ENCODE results near the gene DCLK2.

Gene DCLK2

GRCh38 chr4:150123087-150123486, 44.8 kb downstream of the DCLK2 start:
- no peak for DNase-seq

DNA sequence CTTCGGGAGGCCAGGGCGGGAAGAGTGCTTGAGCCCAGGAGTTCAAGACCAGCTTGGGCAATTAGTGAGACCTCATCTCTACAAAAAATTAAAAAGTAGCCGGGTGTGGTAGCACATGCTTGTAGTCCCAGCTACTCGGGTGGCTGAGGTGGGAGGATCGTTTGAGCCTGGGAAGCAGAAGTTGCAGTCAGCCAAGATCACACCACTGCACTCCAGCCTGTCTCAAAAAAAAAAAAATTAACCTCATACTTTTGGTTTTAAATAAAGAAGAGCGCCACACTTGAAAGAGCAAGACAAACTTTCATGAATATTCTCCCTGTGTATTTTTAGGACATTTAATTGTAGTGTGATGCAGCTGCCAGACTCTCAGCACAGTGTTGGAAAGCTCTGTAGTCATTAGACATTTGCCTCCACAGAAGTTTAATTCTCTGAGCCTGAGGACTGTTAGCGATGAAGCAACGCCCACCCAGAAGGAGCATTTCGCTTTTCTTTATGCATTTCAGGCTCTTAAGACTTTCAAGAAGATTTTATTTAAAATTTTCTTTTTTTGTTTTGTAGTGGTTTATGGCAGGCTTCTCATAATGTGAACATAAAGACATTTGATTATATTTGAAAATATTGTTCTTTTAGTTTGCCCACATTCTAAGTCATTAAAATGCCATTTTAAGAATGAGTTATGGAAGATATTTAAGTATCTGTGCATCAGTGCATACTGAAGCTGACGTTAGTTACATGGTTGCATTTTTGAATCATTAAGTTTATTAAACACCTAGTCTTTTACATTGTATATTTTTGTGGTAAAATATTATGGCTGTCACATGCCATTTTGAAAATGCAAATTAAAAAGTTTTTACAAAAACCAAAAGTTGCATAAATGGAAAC, 45.8 kb downstream of the DCLK2 start:
- DNase-seq: no peak

DNA sequence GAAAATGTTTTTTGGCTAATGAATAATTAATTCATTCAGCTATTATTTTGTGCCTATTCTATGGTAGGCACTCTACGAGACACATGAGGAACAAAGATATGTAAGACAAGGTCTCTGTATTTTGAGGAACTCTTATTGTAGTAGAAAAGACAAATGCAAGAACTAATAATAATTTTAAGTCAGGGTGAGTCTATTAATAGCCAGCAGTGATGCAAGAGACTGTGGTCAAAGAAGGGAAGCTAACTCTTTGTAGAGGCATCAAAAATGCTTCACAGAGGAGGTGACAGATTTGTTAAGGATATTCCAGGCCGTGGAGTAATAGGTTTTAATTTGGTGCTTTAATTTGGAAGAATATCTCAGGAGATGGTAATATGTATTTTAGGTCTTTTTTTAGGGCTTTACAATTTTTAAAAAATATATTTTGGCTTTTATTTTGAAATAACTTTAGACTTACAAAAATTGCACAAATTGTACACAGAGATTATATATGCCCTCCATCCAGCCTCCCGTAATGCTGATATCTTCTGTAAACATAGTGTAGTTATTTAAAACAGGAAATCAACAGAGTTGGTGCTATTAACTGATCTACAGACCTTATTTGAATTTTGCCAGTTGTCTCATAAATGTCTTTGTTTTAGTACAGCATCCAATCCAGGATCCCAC, 48.1 kb downstream of the DCLK2 start:
- DNase-seq: peak; percentile 7

DNA sequence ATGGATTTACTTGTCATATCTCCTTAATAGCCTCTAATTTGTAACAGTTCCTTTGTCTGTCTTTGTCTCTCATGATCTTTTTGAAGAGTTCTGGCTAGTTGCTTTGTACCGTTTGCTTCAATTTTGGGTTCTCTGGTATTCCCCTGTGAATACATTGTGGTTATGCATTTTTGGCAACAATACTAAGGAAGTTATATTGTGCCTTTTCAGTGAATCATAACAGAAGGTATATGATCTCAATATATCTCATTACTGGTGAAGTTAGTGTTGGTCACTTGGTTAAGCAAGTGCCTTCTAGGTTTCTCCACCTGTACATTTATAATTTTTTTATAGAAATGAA, 48.6 kb downstream of the DCLK2 start:
- no peak for DNase-seq

DNA sequence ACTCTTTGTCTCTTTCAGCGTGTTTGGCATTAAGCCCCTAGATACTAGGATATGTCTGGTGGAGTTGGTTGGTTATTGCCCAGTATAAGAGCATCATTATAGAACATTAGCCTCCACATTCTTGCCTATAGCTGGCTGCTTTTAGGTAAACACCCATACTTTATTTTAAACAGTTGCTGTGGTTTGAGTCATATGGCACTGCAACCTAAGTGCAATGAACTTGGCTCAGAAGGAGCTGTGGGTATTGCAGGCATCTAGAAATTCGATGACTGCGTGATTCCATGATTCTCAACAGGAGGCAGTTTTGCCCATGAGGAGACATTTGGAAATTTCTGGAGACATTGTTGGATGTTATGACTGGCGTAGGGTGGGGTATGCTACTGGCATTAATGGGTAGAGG, 49.5 kb downstream of the DCLK2 start:
- DNase-seq: no peak

GRCh38 chr4:150130933-150131332, 52.7 kb downstream of the DCLK2 start:
- no peak for DNase-seq

GRCh38 chr4:150131581-150132228, 53.5 kb downstream of the DCLK2 start:
- DNase-seq: no peak

DNA sequence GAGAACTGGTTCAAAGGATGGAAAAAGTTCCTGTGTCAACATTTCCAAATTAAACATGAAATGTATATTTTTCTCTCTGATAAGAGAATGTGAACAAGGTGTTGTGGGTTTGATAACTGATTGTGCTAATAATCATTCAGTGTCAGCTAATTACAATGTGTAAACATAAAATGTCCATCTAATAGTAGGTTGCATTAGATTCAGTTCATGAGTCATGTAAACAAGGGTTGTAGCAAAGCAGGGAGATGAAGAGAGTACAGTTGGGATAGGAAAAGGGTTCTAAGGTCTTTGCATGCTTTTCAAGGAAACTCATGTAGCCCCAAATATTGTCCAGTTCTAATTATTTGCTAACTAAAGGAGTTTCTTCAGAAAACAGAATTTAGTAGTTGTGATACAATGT, 55.4 kb downstream of the DCLK2 start:
- DNase-seq: no peak

GRCh38 chr4:150135134-150135772, 57.0 kb downstream of the DCLK2 start:
- DNase-seq: no peak

DNA sequence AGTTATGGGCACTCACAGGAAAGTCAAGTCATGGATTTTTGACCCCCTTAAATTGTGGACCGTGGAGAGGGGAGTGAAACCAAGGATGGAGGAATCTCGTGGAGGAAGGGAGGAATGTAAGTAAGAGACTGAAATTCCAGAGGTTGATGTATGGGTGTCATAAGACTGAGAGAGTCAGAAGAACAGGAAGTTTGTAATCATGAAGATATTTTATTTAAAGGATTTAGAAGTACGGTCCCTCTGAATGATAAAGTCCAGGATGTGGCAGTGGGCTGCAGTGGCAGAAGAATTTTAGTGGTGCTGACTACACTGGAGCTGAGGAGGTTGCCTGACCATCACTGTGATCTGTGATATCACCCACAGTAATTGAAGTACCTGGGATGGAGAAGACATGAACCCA, 57.8 kb downstream of the DCLK2 start:
- no peak for DNase-seq

GRCh38 chr4:150136481-150136880, 58.2 kb downstream of the DCLK2 start:
- no peak for DNase-seq

- no peak for DNase-seq
Measured at GRCh38 chr4:150139297-150139865, 61.1 kb downstream of the DCLK2 start.

GRCh38 chr4:150140774-150141400, 62.6 kb downstream of the DCLK2 start:
- no peak for DNase-seq

- no peak for DNase-seq
Measured at GRCh38 chr4:150141756-150142155, 63.5 kb downstream of the DCLK2 start.

DNA sequence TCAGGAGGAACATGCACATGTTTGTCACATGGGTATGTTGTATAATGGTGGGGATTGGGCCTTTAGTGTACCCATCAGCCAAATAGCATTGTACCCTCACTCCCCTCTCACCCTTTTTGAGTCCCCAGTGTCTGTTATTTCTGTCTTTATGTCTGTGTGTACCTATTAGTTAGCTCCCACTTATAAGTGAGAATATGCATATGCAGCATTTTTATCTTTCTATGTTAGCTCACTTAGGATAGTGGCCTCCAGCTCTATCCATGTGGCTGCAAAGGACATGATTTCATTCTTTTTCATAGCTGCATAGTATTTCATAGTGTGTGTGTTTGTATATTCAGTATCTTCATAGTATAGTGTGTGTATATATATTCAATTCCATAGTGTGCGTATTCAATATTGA, 64.6 kb downstream of the DCLK2 start:
- no peak for DNase-seq

DNA sequence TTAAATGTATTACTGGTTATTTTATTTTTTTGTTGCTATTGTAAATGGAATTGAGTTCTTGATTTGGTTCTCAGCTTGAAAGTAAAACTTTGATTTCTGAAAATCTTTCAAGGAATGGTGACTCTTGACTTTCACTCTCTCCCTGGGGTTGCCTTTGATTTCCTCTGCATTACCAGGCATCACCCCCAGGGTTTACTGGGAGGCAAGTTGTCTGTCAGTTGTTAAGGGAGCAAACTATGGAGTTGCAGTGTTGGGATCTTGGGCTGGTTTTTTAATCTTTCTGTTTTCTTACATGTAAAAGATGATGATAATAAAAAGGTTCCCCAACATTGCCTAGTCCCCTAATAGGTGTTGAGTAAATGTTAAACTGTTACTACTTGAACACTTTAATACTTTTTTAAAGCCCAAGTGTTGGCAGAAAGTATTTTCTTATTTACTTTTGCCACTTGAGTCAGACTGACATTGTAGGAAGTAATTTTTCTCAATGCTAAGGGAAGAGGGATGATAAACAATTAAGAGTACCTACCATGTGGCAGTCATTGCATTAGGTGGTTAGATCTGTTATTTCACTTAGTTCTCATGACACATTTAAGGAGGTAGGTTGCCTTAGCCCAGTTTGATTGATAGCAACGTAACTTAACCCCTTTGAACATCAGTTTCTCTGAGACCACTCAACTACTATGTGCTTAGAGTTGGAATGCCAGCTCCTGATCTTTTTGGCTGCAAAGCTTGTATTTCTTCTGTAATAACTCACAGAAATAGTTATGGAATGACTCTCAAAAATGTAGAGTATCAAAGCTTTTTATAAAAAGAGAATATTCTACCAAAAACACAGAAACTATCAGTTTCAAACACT, 67.1 kb downstream of the DCLK2 start:
- DNase-seq: no peak

- no peak for DNase-seq
Measured at GRCh38 chr4:150145946-150146340, 67.7 kb downstream of the DCLK2 start.

DNA sequence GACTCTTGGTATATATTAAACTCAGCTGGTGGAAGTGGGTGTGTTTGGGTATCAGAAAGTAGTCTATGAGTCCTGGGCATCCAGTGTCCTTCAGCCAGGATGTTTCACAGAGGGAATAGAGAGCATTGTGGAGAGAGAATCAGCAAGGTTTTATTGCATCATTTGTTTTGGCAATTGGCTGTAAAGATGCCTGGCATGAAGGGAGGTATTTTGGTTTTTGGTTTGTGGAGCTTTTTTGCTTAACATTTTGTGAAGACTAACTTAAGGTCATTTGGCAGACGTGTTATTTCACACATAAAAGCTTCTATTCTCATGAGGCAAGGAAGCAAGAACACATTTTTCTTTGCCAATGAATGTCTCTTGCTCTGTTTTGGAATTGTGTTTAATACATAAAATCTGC, 71.1 kb downstream of the DCLK2 start:
- DNase-seq: no peak

DNA sequence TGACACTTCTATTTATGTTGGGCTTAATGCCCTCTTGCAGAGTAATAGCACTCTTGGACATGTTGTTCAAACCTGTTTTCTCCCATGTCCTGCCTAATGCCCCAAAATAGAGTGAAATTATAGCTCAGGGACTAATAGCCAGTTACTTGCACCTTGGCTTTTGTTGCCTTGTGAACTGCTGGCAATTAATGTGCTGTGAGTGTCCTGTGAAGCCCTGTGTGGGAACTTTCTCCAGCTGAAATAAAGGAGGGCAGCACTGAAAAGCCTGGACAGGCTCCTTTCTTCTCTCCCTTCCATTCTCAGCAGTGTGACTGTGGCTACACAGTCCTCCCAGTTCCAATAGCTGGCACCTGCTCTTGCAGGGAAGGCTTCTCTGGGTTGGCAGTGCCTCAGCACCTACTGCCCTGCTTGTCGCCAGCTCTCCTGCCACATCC, 72.4 kb downstream of the DCLK2 start:
- no peak for DNase-seq

GRCh38 chr4:150152766-150153165, 74.5 kb downstream of the DCLK2 start:
- DNase-seq: no peak

- DNase-seq: no peak
Measured at GRCh38 chr4:150155391-150155790, 77.1 kb downstream of the DCLK2 start.

DNA sequence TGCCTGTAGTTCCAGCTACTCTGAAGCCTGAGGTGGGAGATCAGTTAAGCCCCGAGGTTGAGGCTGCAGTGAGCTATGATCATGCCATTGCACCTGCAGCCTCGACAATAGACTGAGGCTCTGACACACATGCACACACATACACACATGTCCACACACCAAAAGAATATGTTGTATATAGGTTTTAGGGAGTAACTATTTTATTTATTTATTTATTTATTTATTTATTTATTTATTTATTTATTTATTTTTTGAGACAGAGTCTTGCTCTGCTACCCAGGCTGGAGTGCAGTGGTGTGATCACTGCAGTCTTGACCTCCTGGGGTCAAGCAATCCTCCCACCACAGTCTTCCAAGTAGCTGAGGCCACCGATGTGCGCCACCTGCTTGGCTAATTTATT, 78.3 kb downstream of the DCLK2 start:
- no peak for DNase-seq

Data from CD4-positive, alpha-beta T cell treated with Interleukin-4 for 4 hours (primary cell).